Glomerular endothelial cell (primary cell): ENCODE data around the gene COMMD1. TPM values are rescaled to one million over a fixed set of nuclear protein-coding genes. Genes with fewer than 3 reads are reported as not detected.
"Not testable (repeated sequence)": the region's sequence is repeated elsewhere in the genome, so short reads cannot be mapped to it uniquely, and the experiment has no call there.

Source experiments
- DNase-seq: peaks from one replicate; pipeline ENCODE4 v3.0.0-alpha.2; 2011; ENCODE audit warnings: low read depth, low spot score; ENCODE audit errors: extremely low read depth
- total RNA-seq: library from RNA; depleted of rRNA; stranded (reverse); fragments of >200 nt; gene quantifications from 2 replicates; pipeline ENCODE4 v1.2.3, GENCODE V29; 2015

The COMMD1 gene
- total RNA-seq, 1 donor from 2014 or later = 35.3 TPM

GRCh38 chr2:62126239-62126638, 220.8 kb downstream of the COMMD1 start:
- DNase-seq = not testable (repeated sequence)

DNA sequence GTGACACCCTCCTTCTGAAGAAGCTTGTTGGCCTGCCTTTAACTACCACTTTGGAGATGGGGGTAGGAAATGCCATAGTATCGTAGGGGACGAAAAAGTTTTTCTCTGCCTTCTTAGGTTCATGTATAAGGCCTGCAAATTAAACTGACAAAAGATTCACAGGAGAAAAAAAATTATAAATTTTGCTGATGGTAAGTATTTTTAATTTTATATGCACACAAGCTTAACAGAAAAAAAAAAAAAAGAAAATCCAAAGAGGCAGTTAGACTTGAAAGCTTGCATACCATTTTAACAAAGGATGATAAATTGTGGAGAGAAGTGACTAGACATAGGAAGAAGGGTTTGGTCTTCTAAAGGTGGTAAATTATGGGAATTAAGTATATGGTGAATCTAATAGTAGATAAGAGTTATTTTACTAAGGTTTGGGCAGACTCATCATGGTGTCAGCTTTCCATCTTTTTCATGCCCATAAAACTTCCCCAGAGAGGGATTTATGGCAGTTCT, 227.9 kb downstream of the COMMD1 start:
- no peak for DNase-seq

DNA sequence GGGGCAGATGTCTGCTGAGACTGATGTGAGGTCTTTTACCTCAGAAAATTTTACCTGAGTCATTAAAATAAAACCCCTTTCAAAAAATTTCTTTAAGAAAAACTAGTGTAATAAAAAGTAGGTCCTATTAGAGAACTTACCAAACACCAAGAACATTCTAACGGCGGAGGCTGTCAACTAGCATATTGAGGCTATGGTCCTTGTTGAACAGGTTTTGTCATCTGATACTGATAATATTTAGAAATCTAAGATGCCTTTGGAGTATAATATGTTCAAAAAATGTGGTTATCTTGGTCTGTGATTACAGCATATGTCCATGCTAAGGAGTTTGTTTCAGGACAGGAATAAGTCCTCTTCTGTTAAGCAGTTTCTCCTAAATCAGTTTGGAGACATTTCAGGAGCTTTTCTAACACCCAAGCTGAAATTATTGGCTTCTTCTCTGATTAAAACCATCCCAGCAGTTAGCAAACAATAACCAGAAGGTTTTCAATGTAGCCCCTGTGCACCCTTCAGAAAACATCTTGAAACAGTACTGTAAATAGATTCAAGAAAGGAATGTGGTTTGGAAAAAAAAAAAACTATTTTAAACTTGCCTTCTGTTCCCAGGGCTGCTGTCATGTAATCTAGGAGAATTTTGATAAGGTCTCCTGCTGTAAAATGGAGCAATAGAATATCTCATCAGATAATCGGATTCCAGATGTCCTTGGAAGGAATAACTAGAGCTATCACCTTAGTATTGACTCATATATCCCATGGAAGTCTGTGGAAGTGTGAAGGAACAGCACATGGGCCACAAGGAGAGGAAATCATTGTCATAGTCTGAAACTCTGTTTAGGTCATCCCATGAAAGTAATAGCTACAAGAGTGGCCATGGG, 231.7 kb downstream of the COMMD1 start:
- DNase-seq = no peak

- DNase-seq = no peak
Observed at GRCh38 chr2:62140426-62141141, 235.1 kb downstream of the COMMD1 start.

- no peak for DNase-seq
Observed at GRCh38 chr2:62141142-62141740, 235.8 kb downstream of the COMMD1 start.

DNA sequence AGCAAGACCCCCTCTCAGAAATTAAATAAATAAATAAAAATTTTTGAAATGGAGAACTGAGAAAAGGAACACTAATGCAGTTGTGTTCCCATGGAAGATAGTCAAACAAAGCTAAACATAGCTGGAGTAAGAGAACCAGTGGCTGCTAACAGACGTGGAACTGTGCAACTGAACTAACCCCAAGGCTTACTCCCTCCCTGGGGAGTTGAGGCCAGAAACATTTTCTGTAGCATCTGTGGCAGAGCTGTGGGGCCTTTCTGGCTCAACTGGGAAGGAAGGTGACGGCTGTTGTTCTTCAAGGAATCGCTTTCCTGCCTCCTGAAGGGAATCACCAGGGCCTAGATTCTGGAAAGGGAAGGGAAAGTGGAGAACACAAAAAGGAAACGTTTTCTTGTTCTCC, 236.6 kb downstream of the COMMD1 start:
- DNase-seq = no peak

- no peak for DNase-seq
Observed at GRCh38 chr2:62143696-62144095, 238.2 kb downstream of the COMMD1 start.

GRCh38 chr2:62144689-62145477, 239.4 kb downstream of the COMMD1 start:
- DNase-seq = no peak

- no peak for DNase-seq
Observed at GRCh38 chr2:62145478-62146100, 240.1 kb downstream of the COMMD1 start.

DNA sequence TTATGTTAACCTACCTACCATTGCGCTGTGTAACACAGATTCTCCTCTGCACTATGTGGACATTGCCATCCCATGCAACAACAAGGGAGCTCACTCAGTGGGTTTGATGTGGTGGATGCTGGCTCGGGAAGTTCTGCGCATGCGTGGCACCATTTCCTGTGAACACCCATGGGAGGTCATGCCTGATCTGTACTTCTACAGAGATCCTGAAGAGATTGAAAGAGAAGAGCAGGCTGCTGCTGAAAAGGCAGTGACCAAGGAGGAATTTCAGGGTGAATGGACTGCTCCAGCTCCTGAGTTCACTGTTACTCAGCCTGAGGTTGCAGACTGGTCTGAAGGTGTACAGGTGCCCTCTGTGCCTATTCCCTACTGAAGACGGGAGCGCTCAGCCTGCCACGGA, 241.3 kb downstream of the COMMD1 start:
- not testable (repeated sequence) for DNase-seq

- DNase-seq = no peak
Observed at GRCh38 chr2:62147610-62148301, 242.3 kb downstream of the COMMD1 start.

DNA sequence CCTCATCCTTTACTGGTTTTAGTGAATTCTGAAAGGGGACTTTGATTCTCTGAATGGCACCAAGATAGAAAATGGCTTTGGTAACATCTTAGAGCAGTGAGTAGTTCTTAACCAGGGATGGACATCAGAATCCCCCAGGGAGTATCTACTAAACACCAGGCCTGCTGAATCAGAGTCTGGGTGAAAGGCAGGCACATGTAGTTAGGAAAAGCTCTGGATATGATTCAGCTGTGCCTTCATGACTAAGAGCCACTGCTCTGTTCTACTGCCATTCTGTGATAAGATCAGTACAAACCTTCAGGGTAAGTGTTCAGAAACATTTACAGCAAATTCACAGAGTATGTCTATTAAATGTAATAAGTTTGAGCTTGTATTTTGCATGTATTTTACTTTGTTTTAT, 244.2 kb downstream of the COMMD1 start:
- peak; percentile 20 for DNase-seq

- DNase-seq = no peak
Observed at GRCh38 chr2:62150597-62151305, 245.3 kb downstream of the COMMD1 start.

GRCh38 chr2:62151306-62151638, 245.8 kb downstream of the COMMD1 start:
- DNase-seq = no peak

GRCh38 chr2:62152000-62152399, 246.5 kb downstream of the COMMD1 start:
- DNase-seq = no peak

- DNase-seq = no peak
Observed at GRCh38 chr2:62156861-62157496, 251.5 kb downstream of the COMMD1 start.

DNA sequence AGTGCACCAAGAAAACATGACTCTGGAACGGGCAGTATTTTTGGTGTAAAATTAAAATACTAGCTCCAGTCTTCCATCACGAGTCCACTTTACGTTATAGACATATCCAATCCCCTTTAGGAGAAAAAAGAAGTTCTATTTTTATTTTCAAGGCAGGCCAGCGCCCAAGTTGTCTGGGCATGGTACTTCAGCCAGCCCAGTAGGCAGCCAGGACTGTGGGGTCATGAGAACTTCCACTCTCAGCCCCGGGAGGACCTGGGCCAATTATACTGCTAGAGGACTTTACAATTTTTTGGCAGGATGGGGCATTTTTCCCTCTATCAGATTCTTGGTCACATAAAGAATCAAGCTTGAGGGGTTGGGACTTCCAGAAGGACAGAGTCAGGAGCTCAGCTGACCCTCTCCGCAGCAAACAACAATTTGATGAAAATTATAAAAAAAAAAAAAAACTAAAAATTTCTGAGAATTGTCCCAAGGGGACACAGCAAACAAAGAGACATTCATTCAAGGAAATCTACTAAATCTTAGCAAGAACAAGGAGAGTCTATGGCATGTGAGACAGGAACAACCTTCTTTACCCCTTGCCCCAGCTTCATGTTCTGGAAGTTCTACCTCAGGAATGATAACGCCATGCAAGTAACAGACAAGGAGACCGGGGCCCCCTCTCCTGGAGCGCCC, 253.1 kb downstream of the COMMD1 start:
- DNase-seq = no peak

GRCh38 chr2:62160691-62161090, 255.2 kb downstream of the COMMD1 start:
- not testable (repeated sequence) for DNase-seq
